ENCODE data around the gene DNASE1L2.

GRCh38 chr16:2286550-2286949, 50.3 kb downstream of the DNASE1L2 start:
- TF ChIP-seq ZNF274 (IDR thresholded peaks at IDR 0.05; ENCODE audit: low read depth, low read length) = no peak
- no peak for TF ChIP-seq YY1 (IDR thresholded peaks at IDR 0.05; ENCODE audit: insufficient read depth, insufficient read length)

Measured in NT2/D1 (cell line).